K562 (cell line): ENCODE results near the gene ROBO3. TPM values are rescaled to one million over a fixed set of nuclear protein-coding genes. Genes with fewer than 3 reads are reported as not detected.

Source experiments
- ATAC-seq: fragments of 200-7000 bp; cut with Tn5 transposase; 3 replicates; pipeline ENCODE4 v1.9.1; 2020; ENCODE audit warnings: moderate library complexity
- BruUV-seq: library from RNA; stranded (reverse); fragments of 400-500 nt; replicated peaks from 2 replicates; lab custom pipeline; 2021; lab: Mats Ljungman, UMichigan
- CTCF ChIA-PET: fragments of 300-600 bp; formaldehyde crosslinking; extraction: SDS; loops from one replicate; lab custom pipeline; 2021; ENCODE audit warnings: low intra/inter-chr PET ratio; lab: Yijun Ruan, JAX
- POLR2A ChIA-PET: fragments of 300-600, 350-650 bp; sonication (Branson Sonifier 250); formaldehyde crosslinking; extraction: SDS; loops from one replicate; lab custom pipeline; 2021; ENCODE audit warnings: antibody characterized with exemption, inconsistent platforms; lab: Yijun Ruan, JAX
- DNase-seq, 4 experiments: peaks; one replicate each; pipeline versions ENCODE4 v3.0.0 to v3.0.0-alpha.2; 2011 to 2018; ENCODE audit warnings: low spot score in 3 of 4, mixed read lengths in 3 of 4; ENCODE audit errors: extremely low read depth in 1 of 4
- FAIRE-seq: peaks from 2 replicates; lab custom pipeline; 2011; peaks lifted over from hg19 to GRCh38; lab: Jason Lieb, UNC
- H2AFZ ChIP-seq: 2 replicates; pipeline ENCODE4 v1.6.0; 2011; ENCODE audit warnings: low read depth, low read length, control low read depth, inconsistent platforms
- H3K27ac ChIP-seq: fragments of 200-600 bp; 3 replicates; pipeline ENCODE4 v1.8.0; 2011; ENCODE audit warnings: low read depth, mild to moderate bottlenecking, control low read depth, inconsistent platforms, low read length, moderate library complexity, mixed read lengths; ENCODE audit errors: extremely low read depth
- H3K27me3 ChIP-seq, 2 experiments: fragments of 300-600 bp in 1 of 2; 2 replicates in 1 of 2; 3 replicates in 1 of 2; pipeline versions ENCODE4 v1.6.0 to v1.8.0; 2011; ENCODE audit warnings: inconsistent platforms in 2 of 2, low read length in 2 of 2, mild to moderate bottlenecking in 1 of 2, mixed read lengths in 1 of 2, moderate library complexity in 1 of 2; ENCODE audit not compliant: control insufficient read depth in 2 of 2, insufficient read depth in 2 of 2
- H3K36me3 ChIP-seq: fragments of 300-600 bp; 3 replicates; pipeline ENCODE4 v1.8.0; 2011; ENCODE audit warnings: mild to moderate bottlenecking, low read length, inconsistent platforms; ENCODE audit not compliant: control insufficient read depth, insufficient read depth
- H3K4me1 ChIP-seq, 2 experiments: fragments of 200-600 bp in 1 of 2; replicated peaks in 1 of 2; 2 replicates in 1 of 2; 3 replicates in 1 of 2; pipeline versions ENCODE4 v1.5.1 to v1.8.0; 2011; ENCODE audit warnings: inconsistent platforms in 2 of 2, low read length in 2 of 2, mild to moderate bottlenecking in 1 of 2, mixed read lengths in 1 of 2, moderate library complexity in 1 of 2; ENCODE audit not compliant: control insufficient read depth in 2 of 2, insufficient read depth in 2 of 2
- H3K4me2 ChIP-seq: 2 replicates; pipeline ENCODE4 v1.6.1; 2011; ENCODE audit warnings: low read length, control low read depth, inconsistent platforms, mixed read lengths; ENCODE audit not compliant: insufficient read depth
- H3K4me3 ChIP-seq: fragments of 200-600 bp; sonication (generic), shearing (Covaris generic); 2 replicates; pipeline ENCODE4 v1.5.1; 2016; ENCODE audit warnings: control low read depth, inconsistent platforms
- H3K79me2 ChIP-seq: fragments of 200-600 bp; 3 replicates; pipeline ENCODE4 v1.8.0; 2011; ENCODE audit warnings: low read length, inconsistent platforms; ENCODE audit not compliant: control insufficient read depth, insufficient read depth
- H3K9ac ChIP-seq, 2 experiments: 2 replicates each; pipeline versions ENCODE4 v1.6.0 to v1.6.1; 2011; ENCODE audit warnings: low read depth in 2 of 2, low read length in 2 of 2, control low read depth in 1 of 2, inconsistent platforms in 1 of 2, mild to moderate bottlenecking in 1 of 2, mixed read lengths in 1 of 2; ENCODE audit not compliant: insufficient read depth in 1 of 2
- H3K9me1 ChIP-seq: one replicate; pipeline ENCODE4 v1.6.0; 2011; ENCODE audit warnings: inconsistent platforms, mild to moderate bottlenecking, low read length, moderate library complexity; ENCODE audit not compliant: control insufficient read depth, insufficient read depth
- H3K9me3 ChIP-seq: replicated peaks from 2 replicates; pipeline ENCODE4 v1.5.1; 2011; ENCODE audit warnings: low read depth, low read length, inconsistent platforms; ENCODE audit not compliant: control insufficient read depth, insufficient read depth
- H4K20me1 ChIP-seq: replicated peaks from 2 replicates; pipeline ENCODE4 v1.6.1; 2011; ENCODE audit warnings: low read length, inconsistent platforms, mixed read lengths; ENCODE audit not compliant: control insufficient read depth, insufficient read depth
- CEBPB ChIP-seq: fragments of 450-650 bp; IDR thresholded peaks from 2 replicates; pipeline ENCODE4 v1.6.1; 2016; ENCODE audit warnings: missing genetic modification characterization, missing compliant biosample characterization
- CEBPG ChIP-seq, 3 experiments: fragments of 200-800 bp in 1 of 3; sonication (Bioruptor generic) in 1 of 3; sonication (generic) in 1 of 3; formaldehyde crosslinking in 1 of 3; IDR thresholded peaks in 2 of 3; conservative IDR thresholded peaks in 1 of 3; 2 replicates each; pipeline versions ENCODE4 v1.6.1 to v1.8.0; 2016 to 2022; ENCODE audit warnings: missing compliant biosample characterization in 2 of 3, missing genetic modification characterization in 2 of 3, mild to moderate bottlenecking in 1 of 3, missing genetic modification reagents in 1 of 3
- FOXJ2 ChIP-seq: fragments of 200-800 bp; sonication (Bioruptor generic); IDR thresholded peaks from 2 replicates; pipeline ENCODE4 v1.6.1; 2016; ENCODE audit warnings: missing genetic modification characterization, missing compliant biosample characterization
- NR2C1 ChIP-seq, 2 experiments: fragments of 450-650 bp; IDR thresholded peaks; 2 replicates each; pipeline ENCODE4 v1.6.1; 2017; ENCODE audit warnings: mild to moderate bottlenecking in 2 of 2, antibody characterized with exemption in 1 of 2, inconsistent platforms in 1 of 2, missing compliant biosample characterization in 1 of 2, missing genetic modification characterization in 1 of 2
- NR2C2 ChIP-seq, 2 experiments: fragments of 200-800 bp in 1 of 2; sonication (Bioruptor generic) in 1 of 2; sonication (generic) in 1 of 2; formaldehyde crosslinking in 1 of 2; IDR thresholded peaks; 2 replicates each; pipeline versions ENCODE4 v1.6.1 to v1.8.0; 2016 to 2022; ENCODE audit warnings: mild to moderate bottlenecking in 1 of 2, missing compliant biosample characterization in 1 of 2, missing genetic modification characterization in 1 of 2, missing genetic modification reagents in 1 of 2
- ZNF589 ChIP-seq: fragments of 200-800 bp; sonication (Bioruptor generic); IDR thresholded peaks from 2 replicates; pipeline ENCODE4 v1.6.1; 2016; ENCODE audit warnings: low read depth, missing genetic modification characterization, missing compliant biosample characterization
- WGBS: fragments of 100-300 bp; shearing (Covaris generic); methylation state at CpG from one replicate; pipeline ENCODE4 v1.1.6; 2016; ENCODE audit warnings: low coverage, mixed read lengths; ENCODE audit not compliant: insufficient coverage; ENCODE audit errors: missing lambda C conversion rate; 5-methylcytosine and 5-hydroxymethylcytosine counted together
- in situ Hi-C: fragments of 300-500 bp; cut with MboI; formaldehyde crosslinking; loops from 4 replicates; pipeline ENCODE4 v1.15.0; 2018; ENCODE audit warnings: inconsistent platforms, mixed read lengths
- intact Hi-C: fragments of 100-400 bp; cut with micrococcal nuclease; formaldehyde crosslinking; loops from 2 replicates; pipeline ENCODE4 v1.14.2; 2022
- polyA plus RNA-seq, 8 experiments: library from polyadenylated mRNA; depleted of rRNA in 4 of 8; stranded (reverse) in 5 of 8; unstranded in 3 of 8; fragments of >200 nt; fragmentation: Nextera tagmentation in 2 of 8; fragmentation: Illumina TruSeq in 1 of 8; extraction: Ambion mirVana in 2 of 8; extraction: Trizol in 1 of 8; gene quantifications; 2 replicates each; pipeline versions ENCODE4 v1.2.1 to v1.2.3, GENCODE V29; 2011 to 2014; ENCODE audit warnings: inconsistent platforms in 1 of 8, missing spikeins in 1 of 8
- total RNA-seq, 7 experiments: library from RNA; depleted of rRNA in 6 of 7; stranded (reverse); fragments of >200 nt in 6 of 7; fragmentation: Illumina TruSeq in 2 of 7; extraction: Trizol in 2 of 7; gene quantifications; 2 replicates each; pipeline versions ENCODE4 v1.2.1 to v1.2.3, GENCODE V29; 2011 to 2021; ENCODE audit warnings: low replicate concordance in 1 of 7

ROBO3 gene
- total and polyA plus RNA-seq, 9 of the 15 experiments (the other 6 are each of a cell fraction or from before 2014, with no cell fraction given), result 0.29 to 1.4 (median 0.97) TPM; not detected in 2

DNA sequence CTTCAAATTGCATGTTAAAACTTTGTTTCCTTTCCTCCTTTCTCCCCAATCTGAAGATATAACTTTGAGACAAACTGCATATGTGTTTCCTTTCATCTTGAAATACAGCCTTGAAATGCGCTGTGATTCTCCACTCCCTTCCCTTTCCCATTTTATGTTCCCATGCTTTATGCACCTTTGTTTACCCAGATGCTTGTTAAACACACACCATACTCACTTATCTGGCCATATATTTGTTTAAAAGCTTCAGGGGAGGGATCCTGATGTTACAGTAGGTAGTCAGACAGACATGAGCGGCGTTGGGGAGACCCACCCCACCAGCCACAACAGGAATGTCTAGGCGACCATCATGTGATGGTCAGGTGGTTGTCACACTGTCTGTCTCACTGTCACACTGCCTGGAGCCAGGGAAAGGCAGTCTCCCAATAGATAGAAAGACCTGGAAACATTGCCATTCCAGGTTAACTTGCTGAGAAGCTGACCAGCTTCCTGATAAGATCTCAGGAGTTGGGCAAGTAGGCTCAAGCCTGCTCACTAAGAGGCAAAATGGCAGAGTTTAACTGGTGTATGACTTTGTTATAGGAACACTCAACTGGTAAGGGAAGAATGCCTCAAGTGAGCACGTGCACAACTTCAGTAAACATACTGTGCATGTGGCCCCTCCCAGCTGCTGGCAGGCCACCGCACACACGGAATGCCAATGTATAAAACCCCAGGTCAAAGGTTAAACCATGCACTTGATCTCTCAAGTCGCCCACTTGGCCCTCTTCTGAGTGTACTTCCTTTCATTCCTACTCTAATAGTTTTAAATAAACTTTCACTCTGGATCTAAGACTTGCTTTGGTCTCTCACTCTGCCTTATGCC lies 41.5 kb upstream of the ROBO3 start:
- ATAC-seq (no peak), DNase-seq (no peak), FAIRE-seq (no peak)
- POLR2A ChIA-PET, result interaction anchor here (0.8 to 1.0 kb wide), 3 partner anchors 9 to 1234 kb away, joined by 3 read pairs; no protein-coding TSS in a partner anchor
- TF ChIP-seq NR2C2 (CRISPR knock-in tag; IDR thresholded peaks at IDR 0.05) (no peak), NR2C2 (tag; IDR thresholded peaks at IDR 0.05) (peak; percentile 56; the same call in 1 of the 2 replicates), CEBPG (CRISPR knock-in tag; IDR thresholded peaks at IDR 0.05) (no peak), CEBPG (tag; conservative IDR thresholded peaks at IDR 0.05 in 1 of 2, IDR thresholded peaks at IDR 0.05 in 1 of 2) (peak in 1 of 2 experiments; percentile 26; a peak in 1 of 4 replicates), ZNF589 (CRISPR knock-in tag) (no peak), FOXJ2 (tag) (peak; percentile 36; the same call in 1 of the 2 replicates), NR2C1 (IDR thresholded peaks at IDR 0.05) (no peak), NR2C1 (tag; IDR thresholded peaks at IDR 0.05) (peak; percentile 29; the same call in 1 of the 2 replicates), CEBPB (tag) (peak; percentile 25; the same call in 1 of the 2 replicates)
- H3K27ac ChIP-seq, result no peak overlapping the region
- H3K4me1 ChIP-seq, result no peaks in the 10 kb centered on the region
- H4K20me1 ChIP-seq, result no peaks in the 10 kb centered on the region; the same call in 1 of the 2 replicates
- H3K36me3 ChIP-seq, result no peaks in the 10 kb centered on the region
- H3K4me3 ChIP-seq, result no peak overlapping the region
- intact Hi-C loops (no loop called here), in situ Hi-C loops (no loop called here)
- CTCF ChIA-PET, result no interaction called here
- H3K9ac ChIP-seq, result no peak overlapping the region
- H3K4me2 ChIP-seq, result no peak overlapping the region
- H3K79me2 ChIP-seq, result no peaks in the 10 kb centered on the region
- 7% methylated on average over 8 of the region's 8 CpGs for WGBS
- BruUV-seq, result no TSS peak
- H2AFZ ChIP-seq, result no peak overlapping the region
- no peaks in the 10 kb centered on the region for H3K9me3 ChIP-seq
- H3K27me3 ChIP-seq, result peaks cover 8 to 17% of the 10 kb centered on the region in 2 experiments; a peak in 4 of 5 replicates
- no peaks in the 10 kb centered on the region for H3K9me1 ChIP-seq
